NOMO-1 (cell line): ENCODE measurements around the gene GDF15.
"Not testable (repeated sequence)": the region's sequence is repeated elsewhere in the genome, so short reads cannot be mapped to it uniquely, and the experiment has no call there.

Experiments used
- DNase-seq, 2 experiments: peaks; one replicate each; lab custom pipeline; 2025; ENCODE audit not compliant: unreplicated experiment in 2 of 2; lab: John Stamatoyannopoulos, UW

GDF15 gene

GRCh38 chr19:18385675-18386542 is at the start of gene GDF15:
Gene GDF15 (plus strand): TSS chr19:18386158. CDS start chr19:18386190, 32 bp downstream.
- peak; percentile 39 to 42 for DNase-seq

- DNase-seq = no peak
Measured at GRCh38 chr19:18338541-18338940, 47.4 kb upstream of the GDF15 start.

GRCh38 chr19:18339723-18340122 is 46.2 kb upstream of the GDF15 start:
- DNase-seq = peak in 1 of 2 experiments; percentile 30

GRCh38 chr19:18340190-18340989 is 45.6 kb upstream of the GDF15 start, which contains the start of gene PGPEP1:
Gene PGPEP1 (plus strand): TSS chr19:18340598. CDS start chr19:18340682, 84 bp downstream.
- DNase-seq = peak; percentile 47 to 54

- DNase-seq = peak; percentile 67 to 82
Measured at GRCh38 chr19:18340990-18341868, 44.7 kb upstream of the GDF15 start.

- no peak for DNase-seq
Measured at GRCh38 chr19:18342090-18342632, 43.8 kb upstream of the GDF15 start.

GRCh38 chr19:18344582-18344950 is 41.4 kb upstream of the GDF15 start:
- no peak for DNase-seq

- DNase-seq = no peak
Measured at GRCh38 chr19:18345296-18345695, 40.7 kb upstream of the GDF15 start.

- DNase-seq = no peak
Measured at GRCh38 chr19:18346091-18346490, 39.9 kb upstream of the GDF15 start.

- DNase-seq = no peak
Measured at GRCh38 chr19:18348171-18348570, 37.8 kb upstream of the GDF15 start.

- not testable (repeated sequence) for DNase-seq
Measured at GRCh38 chr19:18348818-18349339, 37.1 kb upstream of the GDF15 start.

GRCh38 chr19:18349524-18350128 is 36.3 kb upstream of the GDF15 start:
- no peak for DNase-seq

- DNase-seq = no peak
Measured at GRCh38 chr19:18350490-18350889, 35.5 kb upstream of the GDF15 start.

GRCh38 chr19:18351544-18351943 is 34.4 kb upstream of the GDF15 start:
- no peak for DNase-seq

- no peak for DNase-seq
Measured at GRCh38 chr19:18353378-18354005, 32.5 kb upstream of the GDF15 start.

- not testable (repeated sequence) for DNase-seq
Measured at GRCh38 chr19:18354743-18355142, 31.2 kb upstream of the GDF15 start.

- no peak for DNase-seq
Measured at GRCh38 chr19:18357041-18357440, 28.9 kb upstream of the GDF15 start.

- no peak for DNase-seq
Measured at GRCh38 chr19:18361646-18362045, 24.3 kb upstream of the GDF15 start.

- DNase-seq = no peak
Measured at GRCh38 chr19:18362934-18363542, 22.9 kb upstream of the GDF15 start.
